RWPE2 (cell line): Measurements from ENCODE around the gene TFB1M.

ENCODE experiments used
- ATAC-seq: fragments of 200-7000 bp; cut with Tn5 transposase; 3 replicates; pipeline ENCODE4 v1.9.1; 2021; ENCODE audit warnings: low read depth
- DNase-seq: peaks from one replicate; pipeline ENCODE4 v3.0.0-alpha.2; 2020; ENCODE audit warnings: low spot score
- H3K27ac ChIP-seq: fragments of 450-650 bp; 2 replicates; pipeline ENCODE4 v1.5.1; 2017; ENCODE audit warnings: mild to moderate bottlenecking; ENCODE audit not compliant: poor library complexity, severe bottlenecking
- H3K27me3 ChIP-seq: fragments of 250-450 bp; sonication (Bioruptor Pico); 2 replicates; pipeline ENCODE4 v1.5.1; 2021; ENCODE audit warnings: mild to moderate bottlenecking, moderate library complexity; ENCODE audit not compliant: insufficient read depth, poor library complexity, severe bottlenecking
- H3K36me3 ChIP-seq: fragments of 250-450 bp; sonication (Bioruptor Pico); 2 replicates; pipeline ENCODE4 v1.5.1; 2020; ENCODE audit warnings: low read depth, mild to moderate bottlenecking, moderate library complexity
- H3K4me1 ChIP-seq: fragments of 250-450 bp; sonication (Bioruptor Pico); 2 replicates; pipeline ENCODE4 v1.5.1; 2021; ENCODE audit warnings: mild to moderate bottlenecking, moderate library complexity; ENCODE audit not compliant: insufficient read depth, poor library complexity, severe bottlenecking
- H3K4me3 ChIP-seq: fragments of 250-450 bp; sonication (Bioruptor Pico); 2 replicates; pipeline ENCODE4 v1.5.1; 2021; ENCODE audit warnings: mild to moderate bottlenecking, moderate library complexity; ENCODE audit not compliant: severe bottlenecking
- H3K9me3 ChIP-seq: fragments of 250-450 bp; sonication (Bioruptor Pico); 2 replicates; pipeline ENCODE4 v1.5.1; 2021; ENCODE audit warnings: mild to moderate bottlenecking, moderate library complexity; ENCODE audit not compliant: severe bottlenecking
- TF ChIP-seq, protein P1 (sequence below): fragments of 450-650 bp; IDR thresholded peaks from one replicate; pipeline ENCODE4 v1.5.1; 2017; ENCODE audit warnings: mild to moderate bottlenecking, moderate library complexity; ENCODE audit not compliant: poor library complexity, severe bottlenecking

TFB1M gene

GRCh38 chr6:155224618-155225017, 89.7 kb downstream of the TFB1M start:
- no peaks in the 10 kb centered on the region for H3K27me3 ChIP-seq
- ATAC-seq (no peak), DNase-seq (no peak)
- H3K27ac ChIP-seq = peak overlapping the region; percentile 71
- H3K36me3 ChIP-seq = no peaks in the 10 kb centered on the region
- H3K4me3 ChIP-seq = no peak overlapping the region
- peaks cover 14% of the 10 kb centered on the region for H3K4me1 ChIP-seq
- no peaks in the 10 kb centered on the region for H3K9me3 ChIP-seq
- TF ChIP-seq, protein P1, sequence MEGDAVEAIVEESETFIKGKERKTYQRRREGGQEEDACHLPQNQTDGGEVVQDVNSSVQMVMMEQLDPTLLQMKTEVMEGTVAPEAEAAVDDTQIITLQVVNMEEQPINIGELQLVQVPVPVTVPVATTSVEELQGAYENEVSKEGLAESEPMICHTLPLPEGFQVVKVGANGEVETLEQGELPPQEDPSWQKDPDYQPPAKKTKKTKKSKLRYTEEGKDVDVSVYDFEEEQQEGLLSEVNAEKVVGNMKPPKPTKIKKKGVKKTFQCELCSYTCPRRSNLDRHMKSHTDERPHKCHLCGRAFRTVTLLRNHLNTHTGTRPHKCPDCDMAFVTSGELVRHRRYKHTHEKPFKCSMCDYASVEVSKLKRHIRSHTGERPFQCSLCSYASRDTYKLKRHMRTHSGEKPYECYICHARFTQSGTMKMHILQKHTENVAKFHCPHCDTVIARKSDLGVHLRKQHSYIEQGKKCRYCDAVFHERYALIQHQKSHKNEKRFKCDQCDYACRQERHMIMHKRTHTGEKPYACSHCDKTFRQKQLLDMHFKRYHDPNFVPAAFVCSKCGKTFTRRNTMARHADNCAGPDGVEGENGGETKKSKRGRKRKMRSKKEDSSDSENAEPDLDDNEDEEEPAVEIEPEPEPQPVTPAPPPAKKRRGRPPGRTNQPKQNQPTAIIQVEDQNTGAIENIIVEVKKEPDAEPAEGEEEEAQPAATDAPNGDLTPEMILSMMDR = no peak

DNA sequence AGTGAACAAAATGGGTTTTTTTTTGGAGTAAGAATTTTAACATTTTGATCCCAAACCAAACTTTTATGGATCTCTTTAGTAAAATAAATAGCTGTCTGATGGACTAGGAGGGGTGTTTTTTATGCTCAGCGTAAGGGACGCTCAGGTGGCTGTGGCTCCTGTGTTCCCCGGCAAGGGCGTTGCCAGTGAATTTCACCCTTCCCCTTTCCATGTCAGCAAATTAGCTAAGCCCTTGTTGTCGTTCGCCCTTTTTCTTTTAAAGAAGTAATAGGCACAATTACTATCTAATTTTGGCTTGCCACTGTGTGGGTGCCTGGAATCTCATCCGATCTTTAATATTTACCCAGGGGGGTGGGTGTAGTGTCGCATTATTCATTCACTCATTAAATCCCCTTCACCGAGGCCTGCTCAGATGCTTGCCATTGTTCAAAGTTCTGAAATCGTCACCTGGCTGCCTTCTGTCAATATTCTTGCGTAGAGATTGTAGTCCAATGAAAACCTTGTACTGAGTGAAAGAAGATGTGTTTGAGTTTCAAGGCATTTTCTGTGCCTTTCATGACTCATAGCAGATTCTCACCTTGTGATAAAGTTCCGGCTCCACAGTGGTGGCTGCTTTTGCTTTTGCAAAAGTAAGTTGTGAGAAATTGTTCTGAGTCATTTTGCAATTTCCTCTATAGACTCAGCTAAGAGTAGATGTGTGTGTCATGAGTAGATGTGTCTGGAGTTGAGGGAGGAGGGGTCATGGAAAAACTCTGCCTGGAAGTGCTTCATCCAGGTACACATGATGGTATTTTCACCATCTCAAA, 90.4 kb downstream of the TFB1M start:
- Histone ChIP-seq H3K4me3 (no peak overlapping the region), H3K9me3 (no peaks in the 10 kb centered on the region), H3K27ac (peak overlapping the region; percentile 71), H3K36me3 (no peaks in the 10 kb centered on the region), H3K27me3 (no peaks in the 10 kb centered on the region), H3K4me1 (peaks cover 14% of the 10 kb centered on the region)
- ATAC-seq (peak; percentile 98), DNase-seq (no peak)
- TF ChIP-seq, protein P1 = no peak

- Histone ChIP-seq H3K4me3 (no peak overlapping the region), H3K36me3 (no peaks in the 10 kb centered on the region), H3K9me3 (no peaks in the 10 kb centered on the region), H3K4me1 (peaks cover 14% of the 10 kb centered on the region), H3K27me3 (no peaks in the 10 kb centered on the region), H3K27ac (no peak overlapping the region)
- DNase-seq (no peak), ATAC-seq (no peak)
- TF ChIP-seq, protein P1 = no peak
Measured at GRCh38 chr6:155222506-155222905, 91.8 kb downstream of the TFB1M start.

DNA sequence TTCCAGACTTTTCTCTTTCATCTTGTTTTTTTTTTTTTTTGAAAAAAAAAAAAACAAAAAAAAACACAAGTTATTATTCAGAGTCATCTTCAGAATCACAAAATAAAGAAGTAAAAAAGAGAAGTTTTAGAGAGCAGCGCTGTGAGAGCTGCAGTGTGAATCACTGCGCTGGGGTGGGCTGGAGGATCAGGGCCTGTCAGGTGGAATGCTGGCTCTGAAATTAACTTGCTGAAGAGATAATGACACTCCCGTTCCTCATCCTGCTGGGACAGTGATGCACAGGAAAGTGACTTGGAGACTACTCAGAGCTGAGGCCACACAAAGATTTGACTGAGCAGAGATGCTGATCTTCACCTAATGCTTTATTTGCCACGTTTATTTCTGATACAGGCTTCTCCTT, 93.2 kb downstream of the TFB1M start:
- Histone ChIP-seq H3K36me3 (no peaks in the 10 kb centered on the region), H3K4me3 (no peak overlapping the region), H3K27ac (no peak overlapping the region), H3K4me1 (peaks cover 14% of the 10 kb centered on the region), H3K9me3 (no peaks in the 10 kb centered on the region), H3K27me3 (no peaks in the 10 kb centered on the region)
- no peak for ATAC-seq
- TF ChIP-seq, protein P1 = no peak
- no peak for DNase-seq

- DNase-seq (no peak), ATAC-seq (no peak)
- Histone ChIP-seq H3K27ac (no peak overlapping the region), H3K4me1 (peaks cover 13% of the 10 kb centered on the region), H3K36me3 (no peaks in the 10 kb centered on the region), H3K9me3 (no peaks in the 10 kb centered on the region), H3K27me3 (no peaks in the 10 kb centered on the region), H3K4me3 (no peak overlapping the region)
- TF ChIP-seq, protein P1 = no peak
Measured at GRCh38 chr6:155219858-155220301, 94.4 kb downstream of the TFB1M start.
